ENCODE data around the gene PXT1.

DNA sequence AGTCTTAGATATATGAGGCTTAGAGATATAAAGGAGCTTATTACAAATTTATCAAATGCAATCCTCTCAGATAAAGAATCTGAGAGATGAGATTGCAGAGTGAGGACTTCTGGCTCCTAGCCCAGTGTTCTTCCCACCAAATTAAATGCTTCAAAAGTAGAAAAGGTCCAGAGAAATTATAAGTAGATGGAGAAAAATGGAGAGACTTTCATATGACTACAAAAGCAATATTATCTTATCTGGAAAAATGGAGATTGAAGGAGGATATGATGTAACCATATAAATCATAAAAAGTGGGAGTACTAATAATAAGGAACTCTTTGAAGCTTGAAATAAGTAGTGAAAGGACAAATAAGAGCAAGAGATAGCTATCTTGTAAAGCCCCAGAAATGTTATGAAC is 3.0 kb upstream of the PXT1 start:
- TF ChIP-seq, protein P1, sequence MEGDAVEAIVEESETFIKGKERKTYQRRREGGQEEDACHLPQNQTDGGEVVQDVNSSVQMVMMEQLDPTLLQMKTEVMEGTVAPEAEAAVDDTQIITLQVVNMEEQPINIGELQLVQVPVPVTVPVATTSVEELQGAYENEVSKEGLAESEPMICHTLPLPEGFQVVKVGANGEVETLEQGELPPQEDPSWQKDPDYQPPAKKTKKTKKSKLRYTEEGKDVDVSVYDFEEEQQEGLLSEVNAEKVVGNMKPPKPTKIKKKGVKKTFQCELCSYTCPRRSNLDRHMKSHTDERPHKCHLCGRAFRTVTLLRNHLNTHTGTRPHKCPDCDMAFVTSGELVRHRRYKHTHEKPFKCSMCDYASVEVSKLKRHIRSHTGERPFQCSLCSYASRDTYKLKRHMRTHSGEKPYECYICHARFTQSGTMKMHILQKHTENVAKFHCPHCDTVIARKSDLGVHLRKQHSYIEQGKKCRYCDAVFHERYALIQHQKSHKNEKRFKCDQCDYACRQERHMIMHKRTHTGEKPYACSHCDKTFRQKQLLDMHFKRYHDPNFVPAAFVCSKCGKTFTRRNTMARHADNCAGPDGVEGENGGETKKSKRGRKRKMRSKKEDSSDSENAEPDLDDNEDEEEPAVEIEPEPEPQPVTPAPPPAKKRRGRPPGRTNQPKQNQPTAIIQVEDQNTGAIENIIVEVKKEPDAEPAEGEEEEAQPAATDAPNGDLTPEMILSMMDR (IDR thresholded peaks at IDR 0.05): no peak
- no peak for TF ChIP-seq POLR2A (IDR thresholded peaks at IDR 0.05)

Data from body of pancreas (tissue), 4 donors.